Measurements from ENCODE around the gene PIWIL1.

PIWIL1 gene

GRCh38 chr12:130357241-130357640, 19.6 kb downstream of the PIWIL1 start:
- Histone ChIP-seq H3K4me3 (ENCODE audit: low read length) (no peak overlapping the region), H3K36me3 (ENCODE audit: control insufficient read depth, low read depth, low read length) (no peaks in the 10 kb centered on the region), H3K27me3 (ENCODE audit: control insufficient read depth, insufficient read depth, low read length) (no peaks in the 10 kb centered on the region), H3K4me1 (ENCODE audit: control insufficient read depth, low read depth, low read length) (no peaks in the 10 kb centered on the region), H3K9ac (ENCODE audit: low read length) (no peak overlapping the region), H3K27ac (ENCODE audit: low read length) (no peak overlapping the region), H3K9me3 (ENCODE audit: control insufficient read depth, low read depth, low read length) (no peaks in the 10 kb centered on the region)

- Histone ChIP-seq H3K4me1 (ENCODE audit: control insufficient read depth, low read depth, low read length) (no peaks in the 10 kb centered on the region), H3K36me3 (ENCODE audit: control insufficient read depth, low read depth, low read length) (no peaks in the 10 kb centered on the region), H3K4me3 (ENCODE audit: low read length) (no peak overlapping the region), H3K9me3 (ENCODE audit: control insufficient read depth, low read depth, low read length) (no peaks in the 10 kb centered on the region), H3K9ac (ENCODE audit: low read length) (no peak overlapping the region), H3K27ac (ENCODE audit: low read length) (no peak overlapping the region), H3K27me3 (ENCODE audit: control insufficient read depth, insufficient read depth, low read length) (no peaks in the 10 kb centered on the region)
These were observed 20.1 kb downstream of the PIWIL1 start for GRCh38 chr12:130357729-130358330.

GRCh38 chr12:130362060-130362459, 24.4 kb downstream of the PIWIL1 start:
- Histone ChIP-seq H3K4me3 (ENCODE audit: low read length) (no peak overlapping the region), H3K27me3 (ENCODE audit: control insufficient read depth, insufficient read depth, low read length) (no peaks in the 10 kb centered on the region)

GRCh38 chr12:130364578-130364977, 26.9 kb downstream of the PIWIL1 start:
- no peak overlapping the region for H3K9ac ChIP-seq (ENCODE audit: low read length)
- no peaks in the 10 kb centered on the region for H3K9me3 ChIP-seq (ENCODE audit: control insufficient read depth, low read depth, low read length)
- H3K36me3 ChIP-seq (ENCODE audit: control insufficient read depth, low read depth, low read length), result no peaks in the 10 kb centered on the region
- no peaks in the 10 kb centered on the region for H3K27me3 ChIP-seq (ENCODE audit: control insufficient read depth, insufficient read depth, low read length)
- no peaks in the 10 kb centered on the region for H3K4me1 ChIP-seq (ENCODE audit: control insufficient read depth, low read depth, low read length)
- no peak overlapping the region for H3K4me3 ChIP-seq (ENCODE audit: low read length)
- no peak overlapping the region for H3K27ac ChIP-seq (ENCODE audit: low read length)

More at GRCh38 chr12:130362060-130362459, 24.4 kb downstream of the PIWIL1 start:
- Histone ChIP-seq H3K27ac (ENCODE audit: low read length) (no peak overlapping the region), H3K9me3 (ENCODE audit: control insufficient read depth, low read depth, low read length) (no peaks in the 10 kb centered on the region), H3K36me3 (ENCODE audit: control insufficient read depth, low read depth, low read length) (no peaks in the 10 kb centered on the region), H3K4me1 (ENCODE audit: control insufficient read depth, low read depth, low read length) (no peaks in the 10 kb centered on the region), H3K9ac (ENCODE audit: low read length) (no peak overlapping the region)

- peaks cover 3% of the 10 kb centered on the region for H3K4me1 ChIP-seq (ENCODE audit: control insufficient read depth, low read depth, low read length)
- H3K9ac ChIP-seq (ENCODE audit: low read length), result no peak overlapping the region
- H3K4me3 ChIP-seq (ENCODE audit: low read length), result no peak overlapping the region
- H3K27me3 ChIP-seq (ENCODE audit: control insufficient read depth, insufficient read depth, low read length), result no peaks in the 10 kb centered on the region
- no peak overlapping the region for H3K27ac ChIP-seq (ENCODE audit: low read length)
- H3K36me3 ChIP-seq (ENCODE audit: control insufficient read depth, low read depth, low read length), result no peaks in the 10 kb centered on the region
- no peaks in the 10 kb centered on the region for H3K9me3 ChIP-seq (ENCODE audit: control insufficient read depth, low read depth, low read length)
These were observed 28.5 kb downstream of the PIWIL1 start for GRCh38 chr12:130366159-130366558.

- Histone ChIP-seq H3K36me3 (ENCODE audit: control insufficient read depth, low read depth, low read length) (no peaks in the 10 kb centered on the region), H3K4me1 (ENCODE audit: control insufficient read depth, low read depth, low read length) (peaks cover 7% of the 10 kb centered on the region), H3K4me3 (ENCODE audit: low read length) (no peak overlapping the region), H3K9me3 (ENCODE audit: control insufficient read depth, low read depth, low read length) (no peaks in the 10 kb centered on the region), H3K9ac (ENCODE audit: low read length) (no peak overlapping the region), H3K27me3 (ENCODE audit: control insufficient read depth, insufficient read depth, low read length) (no peaks in the 10 kb centered on the region), H3K27ac (ENCODE audit: low read length) (no peak overlapping the region)
These were observed 29.3 kb downstream of the PIWIL1 start for GRCh38 chr12:130367003-130367402.

GRCh38 chr12:130367523-130367922, 29.8 kb downstream of the PIWIL1 start:
- H3K4me1 ChIP-seq (ENCODE audit: control insufficient read depth, low read depth, low read length), result peaks cover 7% of the 10 kb centered on the region
- no peak overlapping the region for H3K9ac ChIP-seq (ENCODE audit: low read length)

GRCh38 chr12:130369816-130370215, 32.1 kb downstream of the PIWIL1 start:
- Histone ChIP-seq H3K27me3 (ENCODE audit: control insufficient read depth, insufficient read depth, low read length) (no peaks in the 10 kb centered on the region), H3K27ac (ENCODE audit: low read length) (no peak overlapping the region), H3K36me3 (ENCODE audit: control insufficient read depth, low read depth, low read length) (no peaks in the 10 kb centered on the region), H3K9me3 (ENCODE audit: control insufficient read depth, low read depth, low read length) (no peaks in the 10 kb centered on the region), H3K4me3 (ENCODE audit: low read length) (no peak overlapping the region), H3K4me1 (ENCODE audit: control insufficient read depth, low read depth, low read length) (peaks cover 7% of the 10 kb centered on the region), H3K9ac (ENCODE audit: low read length) (no peak overlapping the region)

More at GRCh38 chr12:130367523-130367922, 29.8 kb downstream of the PIWIL1 start:
- Histone ChIP-seq H3K27ac (ENCODE audit: low read length) (no peak overlapping the region), H3K4me3 (ENCODE audit: low read length) (no peak overlapping the region), H3K27me3 (ENCODE audit: control insufficient read depth, insufficient read depth, low read length) (no peaks in the 10 kb centered on the region), H3K36me3 (ENCODE audit: control insufficient read depth, low read depth, low read length) (no peaks in the 10 kb centered on the region), H3K9me3 (ENCODE audit: control insufficient read depth, low read depth, low read length) (no peaks in the 10 kb centered on the region)

- Histone ChIP-seq H3K9ac (ENCODE audit: low read length) (no peak overlapping the region), H3K9me3 (ENCODE audit: control insufficient read depth, low read depth, low read length) (no peaks in the 10 kb centered on the region), H3K36me3 (ENCODE audit: control insufficient read depth, low read depth, low read length) (no peaks in the 10 kb centered on the region), H3K4me3 (ENCODE audit: low read length) (no peak overlapping the region), H3K27ac (ENCODE audit: low read length) (no peak overlapping the region), H3K4me1 (ENCODE audit: control insufficient read depth, low read depth, low read length) (peaks cover 7% of the 10 kb centered on the region), H3K27me3 (ENCODE audit: control insufficient read depth, insufficient read depth, low read length) (no peaks in the 10 kb centered on the region)
These were observed 33.6 kb downstream of the PIWIL1 start for GRCh38 chr12:130371296-130371695.

- H3K9ac ChIP-seq (ENCODE audit: low read length), result no peak overlapping the region
- peaks cover 7% of the 10 kb centered on the region for H3K4me1 ChIP-seq (ENCODE audit: control insufficient read depth, low read depth, low read length)
- H3K4me3 ChIP-seq (ENCODE audit: low read length), result no peak overlapping the region
- H3K9me3 ChIP-seq (ENCODE audit: control insufficient read depth, low read depth, low read length), result no peaks in the 10 kb centered on the region
- H3K27ac ChIP-seq (ENCODE audit: low read length), result no peak overlapping the region
- no peaks in the 10 kb centered on the region for H3K36me3 ChIP-seq (ENCODE audit: control insufficient read depth, low read depth, low read length)
- H3K27me3 ChIP-seq (ENCODE audit: control insufficient read depth, insufficient read depth, low read length), result no peaks in the 10 kb centered on the region
These were observed 35.2 kb downstream of the PIWIL1 start for GRCh38 chr12:130372936-130373335.

- H3K9ac ChIP-seq (ENCODE audit: low read length), result no peak overlapping the region
- no peaks in the 10 kb centered on the region for H3K36me3 ChIP-seq (ENCODE audit: control insufficient read depth, low read depth, low read length)
- H3K27ac ChIP-seq (ENCODE audit: low read length), result no peak overlapping the region
- H3K4me1 ChIP-seq (ENCODE audit: control insufficient read depth, low read depth, low read length), result peaks cover 7% of the 10 kb centered on the region
- no peak overlapping the region for H3K4me3 ChIP-seq (ENCODE audit: low read length)
- H3K9me3 ChIP-seq (ENCODE audit: control insufficient read depth, low read depth, low read length), result no peaks in the 10 kb centered on the region
- no peaks in the 10 kb centered on the region for H3K27me3 ChIP-seq (ENCODE audit: control insufficient read depth, insufficient read depth, low read length)
These were observed 36.4 kb downstream of the PIWIL1 start for GRCh38 chr12:130374083-130374482.

All from iPS-18a (cell line).